ENCODE data around the gene ZNF529. TPM values are rescaled to one million over a fixed set of nuclear protein-coding genes. Genes with fewer than 3 reads are reported as not detected.

The ZNF529 gene
- 10 to 100 TPM; 10.1 to 19.4 (median 14.2) TPM for total RNA-seq
- polyA plus RNA-seq, result 1 to 10 TPM; 7.7 to 9.9 (median 8.0) TPM
- long read RNA-seq, donor 1, full-length matches to known transcripts, result 3 of 3 reads
- long read RNA-seq, donor 1, partial matches to known transcripts, result 0 of 3 reads
- long read RNA-seq, donor 1, other reads (novel, unspliced or antisense), result 0 of 3 reads
- long read RNA-seq, donor 2, full-length matches to known transcripts, result 2 of 2 reads
- long read RNA-seq, donor 2, partial matches to known transcripts, result 0 of 2 reads
- long read RNA-seq, donor 2, other reads (novel, unspliced or antisense), result 0 of 2 reads

GRCh38 chr19:36573020-36573894 is at the start of gene ZNF529:
Gene ZNF529, minus strand, starts transcription at chr19:36573292. Its CDS starts 946 bp downstream, at chr19:36572346.
- no peaks in the 10 kb centered on the region for H3K27me3 ChIP-seq (replicated peaks in 1 of 7)
- peaks cover 0 to 65% (median 55%) of the 10 kb centered on the region in 8 donors for H3K9me3 ChIP-seq
- H3K36me3 ChIP-seq, result peaks cover 0 to 69% (median 43%) of the 10 kb centered on the region in 6 donors
- DNase-seq, result peak; percentile 95
- TF ChIP-seq CTCF (IDR thresholded peaks at IDR 0.05 in 8 of 11, conservative IDR thresholded peaks at IDR 0.05 in 3 of 11) (no peak), POLR2A (IDR thresholded peaks at IDR 0.05) (peak in 1 of 3 donors; percentile 56), POLR2AphosphoS5 (IDR thresholded peaks at IDR 0.05) (peak; percentile 95 to 97 (median 96))
- peak within 1 kb of the TSS; percentile 36 to 91 (median 81) for H3K4me3 ChIP-seq
- H3K27ac ChIP-seq, result peak within 1 kb of the TSS; percentile 75 to 96 (median 90)
- intact Hi-C loops (cut with DNase I; ENCODE audit: low total_unique reads), result loop anchor here (5.0 kb wide), 1 partner anchor 46 kb away; the partner anchor contains the start of gene ZNF260
- WGBS, 5 donors, result 0 to 1% (median 1%) methylated on average over 46 to 66 of the region's 66 CpGs
- peaks cover 8 to 32% (median 27%) of the 10 kb centered on the region in 6 donors for H3K4me1 ChIP-seq

- H3K4me3 ChIP-seq, result peak overlapping the region; percentile 74 to 90 (median 86)
- peak overlapping the region in 7 of 8 donors; percentile 86 to 90 (median 89) for H3K27ac ChIP-seq
- intact Hi-C loops (cut with DNase I; ENCODE audit: low total_unique reads), result no loop called here
- H3K27me3 ChIP-seq (replicated peaks in 1 of 7), result no peaks in the 10 kb centered on the region
- TF ChIP-seq POLR2A (IDR thresholded peaks at IDR 0.05) (no peak), CTCF (IDR thresholded peaks at IDR 0.05 in 8 of 11, conservative IDR thresholded peaks at IDR 0.05 in 3 of 11) (no peak), POLR2AphosphoS5 (IDR thresholded peaks at IDR 0.05) (no peak)
- WGBS, 5 donors, result 0 to 5% (median 0%) methylated on average over 1 of the region's 1 CpG
- DNase-seq, result no peak
- H3K4me1 ChIP-seq, result peaks cover 6 to 23% (median 18%) of the 10 kb centered on the region in 6 donors
- H3K9me3 ChIP-seq, result peaks cover 0 to 57% (median 39%) of the 10 kb centered on the region in 8 donors
- H3K36me3 ChIP-seq, result peaks cover 0 to 39% (median 23%) of the 10 kb centered on the region in 6 donors
These were observed 32.9 kb upstream of the ZNF529 start for GRCh38 chr19:36605877-36606478.

GRCh38 chr19:36605101-36605876 is 32.2 kb upstream of the ZNF529 start, which contains the start of gene ZNF382:
Gene ZNF382, plus strand, starts transcription at chr19:36605313. Its CDS starts 4,602 bp downstream, at chr19:36609915.
- Histone ChIP-seq H3K4me3 (peak within 1 kb of the TSS; percentile 74 to 90 (median 86)), H3K27me3 (replicated peaks in 1 of 7) (no peaks in the 10 kb centered on the region), H3K9me3 (peaks cover 0 to 57% (median 39%) of the 10 kb centered on the region in 8 donors), H3K36me3 (peaks cover 0 to 32% (median 17%) of the 10 kb centered on the region in 6 donors), H3K27ac (peak within 1 kb of the TSS; percentile 86 to 90 (median 88)), H3K4me1 (peaks cover 6 to 23% (median 18%) of the 10 kb centered on the region in 6 donors)
- WGBS, 5 donors, result 0 to 2% (median 1%) methylated on average over 21 to 73 of the region's 73 CpGs
- peak; percentile 83 to 89 (median 88) for TF ChIP-seq POLR2AphosphoS5 (IDR thresholded peaks at IDR 0.05)
- no peak for TF ChIP-seq CTCF (IDR thresholded peaks at IDR 0.05 in 8 of 11, conservative IDR thresholded peaks at IDR 0.05 in 3 of 11)
- no peak for TF ChIP-seq POLR2A (IDR thresholded peaks at IDR 0.05)
- peak; percentile 94 for DNase-seq
- intact Hi-C loops (cut with DNase I; ENCODE audit: low total_unique reads), result no loop called here

Data from spleen (tissue), 13 donors.